H1 (cell line): ENCODE measurements around the gene NUSAP1. TPM values are rescaled to one million over a fixed set of nuclear protein-coding genes. Genes with fewer than 3 reads are reported as not detected.

Experiments
- CHD7 ChIP-seq: fragments of 300-600 bp; sonication (generic); IDR thresholded peaks from 2 replicates; pipeline ENCODE4 v1.7.1; 2012; ENCODE audit warnings: low read length, moderate library complexity, mild to moderate bottlenecking, inconsistent platforms; ENCODE audit not compliant: insufficient replicate concordance
- FOSL1 ChIP-seq: IDR thresholded peaks from 2 replicates; pipeline ENCODE4 v1.6.1; 2011; ENCODE audit warnings: mild to moderate bottlenecking, low read depth, low read length, moderate library complexity; ENCODE audit not compliant: insufficient read depth
- TEAD4 ChIP-seq: IDR thresholded peaks from 2 replicates; pipeline ENCODE4 v1.6.1; 2012; ENCODE audit warnings: low read depth, low read length, inconsistent platforms, mixed read lengths
- polyA plus RNA-seq, 7 experiments: library from polyadenylated mRNA; depleted of rRNA in 3 of 7; stranded (reverse) in 5 of 7; unstranded in 2 of 7; fragments of >200 nt in 5 of 7; fragments of 200-250 nt in 2 of 7; gene quantifications; 1 replicate in 5 of 7; 2 replicates in 1 of 7; 4 replicates in 1 of 7; pipeline versions ENCODE4 v1.2.1 to v1.2.3, GENCODE V29; 2011 to 2013; ENCODE audit warnings: missing spikeins in 2 of 7, mixed read lengths in 2 of 7
- total RNA-seq: library from RNA; stranded (reverse); fragmentation: NEBNext Ultra II Directional; extraction: Animal tissue kit (Norgen Biotek cat#: 25700); gene quantifications from 2 replicates; pipeline ENCODE4 v1.2.1, GENCODE V29; 2021

The NUSAP1 gene
- total and polyA plus RNA-seq, 2 of the 8 experiments (the other 6 are each of a cell fraction or from before 2014, with no cell fraction given): 60.8 to 144 TPM

GRCh38 chr15:41332194-41333025 lies at the start of gene NUSAP1, which contains the start of gene OIP5 (continued):
- no peak for TF ChIP-seq CHD7
- TF ChIP-seq TEAD4: no peak
- no peak for TF ChIP-seq FOSL1
